GM21367 (cell line): ENCODE measurements around the gene NR3C2.
"Not testable (repeated sequence)": the region's sequence is repeated elsewhere in the genome, so short reads cannot be mapped to it uniquely, and the experiment has no call there.

Experiments used
- ATAC-seq: cut with Tn5 transposase; IDR thresholded peaks from one replicate; pipeline ENCODE4 v1.9.1; 2021; ENCODE audit not compliant: unreplicated experiment

The NR3C2 gene

DNA sequence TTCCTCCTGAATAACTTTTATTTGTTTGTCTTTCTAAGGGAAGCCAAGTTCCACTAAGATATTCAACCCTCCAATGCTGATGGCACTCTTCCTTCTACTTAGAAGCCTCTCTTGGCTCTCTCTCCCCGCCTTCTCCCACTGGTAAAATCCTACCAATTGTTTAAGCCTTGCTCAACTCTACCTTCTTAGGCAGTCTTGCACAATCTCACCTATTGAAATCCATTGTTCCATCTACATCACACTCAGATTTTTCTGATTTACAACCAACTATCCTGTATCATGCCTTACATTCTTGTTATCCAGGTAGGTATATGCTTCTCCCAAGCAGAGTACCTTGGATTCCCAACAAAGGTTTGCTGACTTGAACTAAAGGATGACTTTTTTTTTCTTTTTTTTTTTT, 69.1 kb downstream of the NR3C2 start:
- no peak for ATAC-seq

DNA sequence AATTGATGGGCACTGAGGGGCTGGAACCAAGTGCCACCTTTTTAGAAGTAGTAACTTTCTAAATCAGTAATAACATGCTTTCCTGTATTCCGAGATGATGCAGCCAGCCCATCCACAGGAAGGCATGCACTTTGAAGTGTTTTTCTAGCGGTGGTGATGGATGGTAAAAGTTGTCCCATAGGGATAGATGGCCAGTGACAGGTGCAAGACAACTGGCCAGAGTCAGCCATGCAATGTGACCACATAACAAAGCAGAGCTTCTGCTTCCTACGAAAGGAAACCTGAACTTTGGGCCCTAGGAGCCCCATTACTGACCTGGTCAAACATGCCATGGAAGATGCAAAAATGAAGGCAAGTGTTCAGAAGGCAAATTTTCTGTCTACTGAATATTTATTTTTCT, 72.3 kb downstream of the NR3C2 start:
- no peak for ATAC-seq

GRCh38 chr4:148367756-148368155, 74.5 kb downstream of the NR3C2 start:
- ATAC-seq: no peak

GRCh38 chr4:148366251-148366650, 76.0 kb downstream of the NR3C2 start:
- ATAC-seq: no peak

- no peak for ATAC-seq
Measured at GRCh38 chr4:148364525-148364924, 77.7 kb downstream of the NR3C2 start.

DNA sequence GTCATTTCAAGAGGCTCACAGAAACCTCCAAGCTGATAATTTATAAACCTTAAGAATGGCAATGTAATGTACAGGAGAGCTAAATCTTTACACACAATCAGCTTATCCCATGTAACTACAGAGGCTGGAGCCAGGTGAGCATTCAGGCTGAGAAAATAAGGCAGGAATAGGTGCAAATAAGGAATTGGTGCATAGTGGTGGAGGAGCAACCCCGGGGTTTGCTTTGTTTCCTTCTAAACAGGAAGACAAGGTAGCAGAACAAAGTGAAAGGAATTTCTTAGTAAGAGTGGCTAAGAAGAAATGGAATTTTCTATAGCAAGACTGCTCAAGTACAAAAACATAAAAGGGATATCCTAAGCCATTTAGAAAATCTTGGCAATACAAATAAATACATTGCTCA, 82.4 kb downstream of the NR3C2 start:
- no peak for ATAC-seq

DNA sequence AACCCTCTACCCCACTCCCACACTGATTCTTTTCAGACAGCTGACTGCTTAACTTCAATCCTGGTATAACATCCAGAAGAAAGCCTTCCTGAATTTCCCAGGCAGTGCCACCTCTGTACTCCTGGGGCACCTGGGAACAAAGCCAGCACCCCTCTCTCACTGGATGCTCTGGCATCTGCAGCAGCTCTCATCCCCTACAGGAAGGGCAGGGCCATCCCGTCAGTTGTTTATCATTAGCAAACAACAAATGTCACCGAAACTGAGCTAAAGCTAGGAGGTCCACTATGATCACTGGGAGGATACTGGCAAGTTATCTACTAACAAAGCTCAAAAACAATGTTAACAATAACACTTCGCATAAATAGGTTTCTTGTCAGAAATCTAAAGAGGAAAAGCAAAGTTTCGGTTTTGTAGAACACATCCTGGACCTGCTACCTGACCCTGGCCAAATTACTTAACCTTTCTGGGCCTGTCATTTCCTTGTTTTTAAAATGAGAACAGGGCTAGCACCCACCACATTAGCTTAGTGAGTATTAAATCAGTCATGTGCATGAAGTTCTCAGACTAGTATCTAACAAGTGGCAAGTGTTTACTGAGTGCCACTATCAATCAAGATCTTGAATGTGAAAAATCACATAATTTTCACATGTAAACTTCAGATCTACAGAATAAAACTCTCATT, 86.6 kb downstream of the NR3C2 start:
- no peak for ATAC-seq

DNA sequence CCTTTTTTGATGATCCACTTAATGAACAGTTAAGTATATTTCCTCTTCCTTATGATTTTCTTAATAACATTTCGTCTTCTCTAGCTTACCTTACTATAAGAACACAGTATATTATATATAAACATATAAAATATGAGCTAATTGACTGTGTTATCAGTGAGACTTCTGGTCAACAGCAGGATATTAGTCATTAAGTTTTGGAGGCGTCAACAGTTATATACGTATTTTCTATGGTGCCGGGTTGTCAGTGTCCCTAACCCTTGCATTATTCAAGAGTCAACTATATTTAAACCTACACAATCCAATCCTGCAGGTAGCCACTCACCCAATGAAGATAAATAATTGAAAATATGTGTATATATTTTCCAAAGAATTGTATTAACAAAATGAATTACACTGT, 88.0 kb downstream of the NR3C2 start:
- no peak for ATAC-seq

DNA sequence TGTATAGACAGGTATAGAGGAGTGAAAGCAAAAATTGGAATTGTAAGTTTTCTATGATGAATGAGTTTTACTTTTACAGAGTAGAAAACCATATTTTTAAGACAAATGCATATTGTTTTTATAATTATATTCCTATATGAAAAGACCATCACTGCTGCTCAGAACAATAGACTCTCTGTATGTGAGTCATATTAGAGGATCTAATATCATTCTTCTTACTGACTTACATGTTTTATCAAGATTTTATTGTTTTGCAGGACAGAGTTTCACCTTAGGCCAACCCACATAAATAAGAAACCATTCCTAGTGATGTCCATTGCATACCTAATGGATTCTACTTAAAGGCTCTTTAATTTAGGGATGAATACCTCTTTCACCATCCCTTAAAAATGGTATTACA, 88.6 kb downstream of the NR3C2 start:
- ATAC-seq: no peak

GRCh38 chr4:148349153-148349552, 93.1 kb downstream of the NR3C2 start:
- ATAC-seq: no peak

DNA sequence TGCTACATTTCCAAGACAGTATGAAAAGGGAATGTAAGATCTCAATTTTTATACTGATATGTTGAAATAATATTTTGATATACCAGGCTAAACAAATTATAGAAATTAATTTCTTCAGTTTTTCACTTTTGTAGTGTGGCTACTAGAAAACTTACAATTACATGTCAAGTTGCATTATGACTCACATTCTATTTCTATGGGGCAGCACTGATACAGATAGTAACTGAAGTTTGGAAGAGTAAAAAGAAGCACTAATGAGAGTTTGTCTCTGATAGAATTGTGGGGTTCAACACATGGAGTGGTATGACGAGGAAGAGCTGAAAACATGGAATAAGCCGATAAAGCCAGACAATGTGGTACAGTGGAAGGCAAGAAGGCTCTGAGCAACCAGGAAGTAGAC, 95.6 kb downstream of the NR3C2 start:
- ATAC-seq: no peak

GRCh38 chr4:148345509-148345908, 96.7 kb downstream of the NR3C2 start:
- no peak for ATAC-seq

- ATAC-seq: no peak
Measured at GRCh38 chr4:148344941-148345340, 97.3 kb downstream of the NR3C2 start.

- no peak for ATAC-seq
Measured at GRCh38 chr4:148344352-148344751, 97.9 kb downstream of the NR3C2 start.

- no peak for ATAC-seq
Measured at GRCh38 chr4:148341980-148342800, 100.0 kb downstream of the NR3C2 start.

DNA sequence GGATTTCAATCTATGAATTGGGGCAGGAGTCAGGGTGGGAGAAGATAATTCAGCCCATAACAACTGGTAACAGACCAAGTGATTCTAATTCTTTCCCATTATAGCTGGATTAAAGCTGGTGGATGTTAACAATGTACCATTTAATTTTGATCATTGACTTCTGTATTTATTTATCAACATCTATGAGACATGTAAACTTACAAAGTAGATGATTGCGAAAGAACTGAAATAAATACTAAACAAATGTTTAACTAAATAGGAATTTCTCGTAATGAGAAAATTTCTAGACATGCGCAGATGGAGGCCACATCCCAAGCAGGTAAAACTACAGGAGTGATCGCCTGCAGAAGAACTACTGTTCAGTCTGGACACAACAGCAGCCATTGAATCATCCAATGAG, 107.1 kb downstream of the NR3C2 start:
- no peak for ATAC-seq

- ATAC-seq: no peak
Measured at GRCh38 chr4:148333265-148333664, 108.9 kb downstream of the NR3C2 start.

GRCh38 chr4:148332486-148332885, 109.7 kb downstream of the NR3C2 start:
- ATAC-seq: no peak

- ATAC-seq: no peak
Measured at GRCh38 chr4:148330724-148331123, 111.5 kb downstream of the NR3C2 start.

DNA sequence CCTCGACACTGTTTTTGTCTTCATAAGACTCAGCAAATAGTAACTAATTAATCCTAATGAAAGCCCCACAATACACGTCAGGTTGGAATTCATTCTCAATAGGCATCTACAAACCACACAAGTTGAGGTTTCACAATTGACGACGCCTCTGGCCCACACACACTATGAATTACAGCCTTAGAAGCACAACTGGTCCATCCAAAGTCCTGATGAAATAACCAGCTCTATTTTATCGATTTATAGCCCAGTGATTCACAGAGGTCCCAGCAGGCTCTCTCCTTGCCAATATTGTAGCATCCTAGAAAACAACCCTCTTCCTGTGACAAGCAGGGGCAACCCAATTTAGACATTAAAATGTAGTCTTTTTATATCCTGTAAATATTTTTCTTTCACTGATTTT, 112.1 kb downstream of the NR3C2 start:
- ATAC-seq: no peak

DNA sequence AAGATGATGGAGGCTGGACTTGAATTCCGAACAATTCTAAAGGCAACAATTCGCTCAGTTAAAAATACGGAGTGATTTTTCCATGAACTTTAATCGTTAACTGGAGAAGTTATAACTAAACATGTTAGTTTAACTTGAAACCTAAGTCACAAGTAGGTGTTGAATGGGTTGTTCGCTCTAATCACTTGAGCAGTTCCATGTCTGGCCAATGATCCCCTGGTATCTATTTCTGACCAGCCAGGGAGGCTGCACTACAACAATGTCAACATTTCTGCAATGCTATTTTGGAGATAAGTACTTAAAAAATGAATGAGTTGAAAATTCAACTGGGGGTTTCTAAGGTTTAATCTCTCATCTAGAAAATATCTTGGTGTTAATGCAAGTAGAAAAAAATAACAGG, 112.5 kb downstream of the NR3C2 start:
- no peak for ATAC-seq

- ATAC-seq: no peak
Measured at GRCh38 chr4:148327683-148328082, 114.5 kb downstream of the NR3C2 start.

DNA sequence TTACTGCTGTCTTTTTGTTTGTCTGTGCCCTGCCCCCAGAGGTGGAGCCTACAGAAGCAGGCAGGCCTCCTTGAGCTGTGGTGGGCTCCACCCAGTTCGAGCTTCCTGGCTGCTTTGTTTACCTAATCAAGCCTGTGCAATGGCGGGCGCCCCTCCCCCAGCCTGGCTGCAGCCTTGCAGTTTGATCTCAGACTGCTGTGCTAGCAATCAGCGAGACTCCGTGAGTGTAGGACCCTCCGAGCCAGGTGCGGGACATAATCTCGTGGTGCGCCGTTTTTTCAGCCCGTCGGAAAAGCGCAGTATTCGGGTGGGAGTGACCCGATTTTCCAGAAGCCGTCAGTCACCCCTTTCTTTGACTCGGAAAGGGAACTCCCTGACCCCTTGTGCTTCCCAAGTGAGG, 118.9 kb downstream of the NR3C2 start:
- ATAC-seq: not testable (repeated sequence)
